ENCODE results near the gene PPP1R9B.

DNA sequence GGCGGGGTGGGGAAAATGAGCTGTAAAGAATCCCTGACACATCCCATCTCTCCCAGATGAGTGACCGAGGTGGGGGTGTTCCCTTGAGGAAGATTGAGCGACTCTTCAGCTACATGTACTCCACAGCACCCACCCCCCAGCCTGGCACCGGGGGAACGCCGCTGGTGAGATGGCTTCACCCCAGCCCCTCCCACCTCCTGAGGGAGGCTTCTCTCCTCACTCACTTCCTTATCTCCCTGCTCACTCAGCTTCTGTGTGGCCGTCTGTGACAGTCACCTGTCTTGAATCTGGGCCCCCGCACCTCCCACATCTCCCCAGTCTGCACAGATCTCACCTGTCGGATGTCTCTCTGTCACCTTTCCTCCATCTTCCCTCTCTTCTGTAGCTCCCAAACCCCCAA lies 41.9 kb downstream of the PPP1R9B start:
- TF ChIP-seq CTCF (IDR thresholded peaks at IDR 0.05) (no peak), POLR2A (IDR thresholded peaks at IDR 0.05) (no peak)
